SHP77 (cell line): ENCODE results near the gene HDAC4.

Source experiments
- DNase-seq, 2 experiments: peaks; one replicate each; lab custom pipeline; 2025; lab: John Stamatoyannopoulos, UW

HDAC4 gene

GRCh38 chr2:239348563-239349452, 52.0 kb downstream of the HDAC4 start:
- DNase-seq = peak; percentile 45 to 61

DNA sequence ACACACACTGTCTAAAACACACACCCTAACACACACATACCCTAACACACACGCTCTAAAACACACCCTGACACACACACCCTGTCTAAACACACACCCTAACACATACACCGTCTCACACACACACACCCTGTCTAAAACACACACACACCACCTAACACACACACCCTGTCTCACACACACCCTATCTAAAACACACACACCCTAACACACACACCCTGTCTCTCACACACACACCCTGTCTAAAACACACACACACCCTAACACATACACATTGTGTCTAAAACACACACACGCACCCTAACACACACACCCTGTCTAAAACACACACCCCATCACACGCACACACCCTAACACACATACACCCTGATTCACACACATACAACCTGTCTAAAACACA, 54.1 kb downstream of the HDAC4 start:
- DNase-seq = no peak

GRCh38 chr2:239345251-239345650, 55.6 kb downstream of the HDAC4 start:
- DNase-seq = no peak

- peak; percentile 76 to 85 for DNase-seq
Observed at GRCh38 chr2:239344857-239345216, 56.0 kb downstream of the HDAC4 start.

DNA sequence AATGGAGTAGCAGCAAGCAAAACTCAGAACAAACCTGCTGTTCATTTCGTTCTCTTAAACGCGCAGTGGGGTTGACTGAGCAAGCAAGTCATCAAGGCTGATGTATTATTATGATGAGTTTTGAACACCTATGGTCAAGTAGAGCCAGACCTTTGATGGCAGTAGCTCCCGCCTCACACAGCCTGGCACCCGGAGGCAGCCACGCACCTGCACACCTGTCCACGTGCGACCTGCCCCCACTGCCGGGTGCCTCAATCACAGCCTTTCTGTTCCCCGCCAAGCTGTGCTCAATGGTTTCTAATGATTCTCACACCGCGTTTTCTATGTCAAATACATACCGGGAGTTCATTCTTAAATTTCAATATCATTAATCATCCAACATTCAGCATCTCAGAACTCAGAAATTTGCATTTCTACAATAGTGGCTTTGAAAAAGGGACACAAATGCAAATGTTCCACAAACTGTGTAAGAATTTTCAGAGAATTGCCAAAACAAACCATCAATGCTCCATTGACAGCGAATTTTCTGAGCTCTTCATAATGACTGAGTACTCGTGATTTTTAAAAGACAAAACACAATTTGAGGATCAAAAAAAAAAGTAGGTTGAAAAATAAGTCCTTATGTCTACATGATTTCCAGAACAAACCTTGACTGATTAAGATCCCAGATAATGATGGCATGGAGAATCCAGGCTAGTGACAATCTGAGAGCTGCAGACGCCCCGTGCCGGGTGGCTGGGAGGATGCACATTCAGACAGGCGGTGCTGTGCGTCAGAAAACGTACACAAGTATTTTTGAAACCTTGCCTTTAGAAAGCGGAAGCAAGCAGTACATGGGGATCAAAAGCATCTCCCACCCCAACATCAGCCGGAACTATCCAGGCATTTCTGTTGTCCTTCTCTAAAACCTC, 56.6 kb downstream of the HDAC4 start:
- no peak for DNase-seq

DNA sequence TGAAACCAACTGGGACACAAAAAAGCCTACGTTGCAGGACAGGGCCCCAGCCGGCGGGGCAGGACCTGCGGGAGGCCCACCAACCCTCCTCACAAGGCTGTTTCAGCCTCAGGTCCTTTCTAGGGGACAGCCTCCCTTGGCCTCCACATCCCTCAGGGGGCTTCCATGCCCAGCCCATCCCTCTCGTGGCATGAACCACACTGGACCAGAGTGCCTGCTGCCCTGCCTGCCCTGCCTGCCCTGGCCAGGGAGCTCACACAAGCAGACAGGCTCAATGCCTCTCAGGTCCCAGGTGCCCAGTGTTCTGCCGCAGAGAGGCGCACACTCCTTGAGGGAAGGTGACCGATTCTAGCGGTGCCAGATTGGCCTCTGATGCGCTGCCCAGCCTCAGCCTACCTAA, 57.4 kb downstream of the HDAC4 start:
- DNase-seq = no peak

DNA sequence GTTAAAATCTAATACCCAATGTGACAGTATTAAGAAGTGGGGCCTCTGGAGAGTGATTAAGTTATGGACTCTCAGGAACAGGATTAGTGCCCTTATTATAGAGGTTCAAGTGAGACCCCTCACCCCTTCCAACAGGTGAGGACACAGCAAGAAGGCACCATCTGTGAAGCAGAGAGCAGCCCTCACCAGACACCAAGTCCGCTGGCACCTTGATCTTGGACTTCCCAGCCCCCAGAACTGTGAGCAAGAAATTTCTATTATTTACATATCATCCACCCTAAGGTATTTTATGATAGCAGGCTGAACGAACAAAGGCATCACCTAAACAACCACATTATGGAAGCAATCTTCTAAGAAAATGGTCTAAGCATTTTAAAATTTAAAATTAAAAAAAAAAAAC, 59.0 kb downstream of the HDAC4 start:
- DNase-seq = no peak

DNA sequence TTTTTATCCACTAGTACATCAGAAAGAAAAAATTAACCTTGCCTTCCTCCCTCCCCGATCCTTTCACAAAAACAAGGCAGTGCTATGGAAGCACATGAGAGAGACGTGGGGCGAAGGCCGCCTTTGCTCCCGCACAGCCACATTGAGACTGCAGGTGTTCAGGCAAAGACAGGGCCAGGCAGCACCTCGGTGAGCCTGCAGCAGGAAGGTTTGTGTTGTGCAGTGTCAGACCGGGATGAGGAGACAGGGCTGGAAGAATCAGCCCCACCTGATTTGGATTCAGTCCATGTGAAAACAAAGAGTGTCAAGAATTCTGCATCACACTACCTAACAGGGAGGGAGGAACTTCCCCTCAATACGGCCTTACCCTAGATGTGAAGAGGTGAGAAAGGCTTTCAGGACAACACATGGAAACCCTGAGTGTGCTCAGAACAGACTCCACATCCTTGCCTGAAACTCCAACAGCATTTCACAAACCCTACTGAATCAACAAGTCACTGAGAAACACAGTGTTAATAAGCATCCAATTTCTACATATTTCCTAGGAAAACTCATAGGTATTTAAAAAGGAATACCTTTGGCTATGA, 59.6 kb downstream of the HDAC4 start:
- no peak for DNase-seq

GRCh38 chr2:239339726-239340601, 60.9 kb downstream of the HDAC4 start:
- DNase-seq = no peak

DNA sequence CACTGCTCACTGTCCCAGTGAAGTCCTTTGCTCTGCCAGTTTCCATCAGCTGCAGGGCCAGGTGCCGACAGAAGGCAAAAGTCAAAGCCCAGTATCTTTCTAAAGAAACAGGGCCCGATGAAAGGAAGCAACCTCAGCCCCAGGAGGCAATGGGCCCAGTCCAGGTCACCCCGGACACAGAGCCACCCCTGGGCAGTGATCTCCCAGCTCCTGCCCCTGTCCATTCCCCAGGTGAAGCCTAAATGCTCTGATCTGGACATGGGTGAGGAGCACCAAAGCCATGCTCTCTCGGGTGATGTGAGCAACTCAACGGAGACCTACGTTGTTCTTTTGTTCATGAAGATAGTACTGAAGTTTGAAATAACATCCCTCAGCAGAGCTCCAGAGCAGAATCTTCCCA, 61.6 kb downstream of the HDAC4 start:
- no peak for DNase-seq

DNA sequence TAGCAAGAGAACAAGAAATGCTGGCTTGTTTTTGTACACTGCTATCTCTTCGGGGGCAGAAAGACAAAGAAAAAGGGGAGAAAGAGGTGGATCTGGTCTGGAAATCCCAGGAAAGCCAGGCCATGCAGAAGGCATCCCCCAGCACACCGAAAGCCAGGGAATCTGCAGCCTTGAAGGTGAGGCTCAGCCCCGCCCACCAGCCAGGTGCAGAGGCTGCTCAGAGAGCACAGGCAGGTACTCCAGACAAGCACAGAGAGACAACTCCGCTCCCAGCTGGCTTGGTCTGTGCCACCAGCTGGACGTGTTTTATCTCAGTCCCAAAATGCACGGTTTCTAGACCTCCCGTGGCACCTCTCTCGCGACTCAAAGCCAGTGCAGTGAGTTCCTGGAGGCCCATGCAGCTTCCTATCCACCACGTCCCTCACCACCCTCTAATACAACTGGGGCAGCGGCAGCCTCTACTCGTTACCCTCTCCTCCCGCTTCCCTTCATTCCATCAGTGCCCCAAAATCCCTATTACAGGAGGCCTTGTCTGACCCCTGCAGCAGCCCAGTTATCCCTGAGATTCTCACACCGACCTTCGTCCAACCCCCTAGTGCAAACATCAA, 62.8 kb downstream of the HDAC4 start:
- DNase-seq = no peak

GRCh38 chr2:239337122-239337876, 63.5 kb downstream of the HDAC4 start:
- DNase-seq = no peak

DNA sequence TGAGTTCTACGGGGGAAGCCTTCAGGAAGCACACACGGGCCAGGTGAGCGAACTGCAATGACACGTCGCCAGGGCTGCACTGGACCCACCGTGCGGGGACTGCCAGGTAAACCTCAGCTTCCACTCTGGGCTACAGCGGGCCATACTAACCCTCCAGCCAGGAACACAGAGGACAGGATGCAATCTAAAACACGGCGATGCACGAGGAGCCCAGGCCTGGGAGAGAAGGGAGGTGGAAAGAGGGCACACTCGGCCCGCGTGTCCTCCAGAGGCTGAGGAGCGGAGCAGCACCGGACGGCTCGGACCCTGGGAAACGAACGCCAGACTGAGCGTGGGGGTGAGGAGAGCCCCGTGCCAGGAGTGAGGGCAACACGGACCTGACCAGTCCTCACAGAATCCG, 69.3 kb downstream of the HDAC4 start:
- no peak for DNase-seq

DNA sequence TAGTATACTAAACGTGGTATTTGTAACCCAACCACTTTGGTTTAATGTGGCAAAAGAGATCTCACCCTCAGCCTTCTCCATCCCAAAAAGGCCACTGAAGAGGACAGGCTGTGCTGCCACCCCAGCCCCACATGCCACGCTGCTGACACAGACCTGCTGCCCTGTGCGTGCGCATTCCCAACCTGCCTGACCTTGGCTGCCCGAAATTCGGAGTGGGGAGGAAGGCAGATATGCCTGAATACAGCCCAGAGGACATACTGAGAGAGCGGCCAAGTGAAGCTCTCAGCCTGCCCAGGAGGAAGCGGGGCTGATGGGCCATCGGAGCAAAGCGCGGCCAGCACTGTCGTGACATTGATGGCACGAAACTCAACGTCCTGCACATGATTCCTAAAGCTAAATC, 70.0 kb downstream of the HDAC4 start:
- DNase-seq = no peak

- peak; percentile 41 to 47 for DNase-seq
Observed at GRCh38 chr2:239329972-239330572, 70.7 kb downstream of the HDAC4 start.

GRCh38 chr2:239329284-239329971, 71.4 kb downstream of the HDAC4 start:
- no peak for DNase-seq

GRCh38 chr2:239328351-239329191, 72.2 kb downstream of the HDAC4 start:
- DNase-seq = no peak

DNA sequence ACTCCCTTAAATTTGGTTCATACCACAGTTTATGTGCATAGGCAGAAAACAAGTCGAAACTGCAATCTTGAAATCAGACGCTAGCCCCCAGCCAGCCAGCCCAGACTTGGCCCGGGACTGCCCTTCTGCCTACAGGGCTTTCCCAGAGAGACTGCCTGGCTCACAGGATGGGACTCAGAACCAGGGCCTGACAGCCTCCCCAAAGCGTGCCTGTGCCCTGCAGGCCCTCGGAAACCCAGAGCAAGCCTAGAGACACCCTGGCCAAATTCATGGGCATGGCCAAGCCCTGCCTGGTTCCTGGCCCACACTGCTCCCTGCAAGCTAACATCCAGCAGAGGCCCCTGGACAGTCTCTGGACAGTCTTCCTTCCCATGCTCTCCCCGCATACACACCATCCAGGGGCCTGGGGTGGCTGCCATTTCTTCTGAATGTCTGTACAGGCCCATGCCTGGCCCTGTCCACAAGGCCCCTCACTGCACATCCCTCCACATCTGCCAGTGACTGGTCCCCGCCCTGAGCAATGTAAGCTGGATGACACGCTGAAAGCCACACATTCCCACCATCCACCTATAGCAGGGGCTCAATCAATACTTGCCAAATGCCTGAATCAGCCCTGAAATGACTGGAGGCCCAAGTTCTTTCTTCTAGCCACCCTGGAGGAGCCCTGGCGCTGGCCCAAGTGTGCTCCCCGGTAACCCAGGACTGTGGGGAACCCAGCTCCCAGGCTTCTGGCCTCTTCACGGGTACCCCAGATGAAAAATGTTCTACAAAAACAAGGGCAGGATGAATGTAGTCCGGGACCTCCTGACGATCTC, 73.1 kb downstream of the HDAC4 start:
- no peak for DNase-seq
